NCI-H1436 (cell line): ENCODE data around the gene ARHGAP24.
"Not testable (repeated sequence)": the region's sequence is repeated elsewhere in the genome, so short reads cannot be mapped to it uniquely, and the experiment has no call there.

Source experiments
- DNase-seq: peaks from one replicate; lab custom pipeline; 2025; lab: John Stamatoyannopoulos, UW

ARHGAP24 gene

DNA sequence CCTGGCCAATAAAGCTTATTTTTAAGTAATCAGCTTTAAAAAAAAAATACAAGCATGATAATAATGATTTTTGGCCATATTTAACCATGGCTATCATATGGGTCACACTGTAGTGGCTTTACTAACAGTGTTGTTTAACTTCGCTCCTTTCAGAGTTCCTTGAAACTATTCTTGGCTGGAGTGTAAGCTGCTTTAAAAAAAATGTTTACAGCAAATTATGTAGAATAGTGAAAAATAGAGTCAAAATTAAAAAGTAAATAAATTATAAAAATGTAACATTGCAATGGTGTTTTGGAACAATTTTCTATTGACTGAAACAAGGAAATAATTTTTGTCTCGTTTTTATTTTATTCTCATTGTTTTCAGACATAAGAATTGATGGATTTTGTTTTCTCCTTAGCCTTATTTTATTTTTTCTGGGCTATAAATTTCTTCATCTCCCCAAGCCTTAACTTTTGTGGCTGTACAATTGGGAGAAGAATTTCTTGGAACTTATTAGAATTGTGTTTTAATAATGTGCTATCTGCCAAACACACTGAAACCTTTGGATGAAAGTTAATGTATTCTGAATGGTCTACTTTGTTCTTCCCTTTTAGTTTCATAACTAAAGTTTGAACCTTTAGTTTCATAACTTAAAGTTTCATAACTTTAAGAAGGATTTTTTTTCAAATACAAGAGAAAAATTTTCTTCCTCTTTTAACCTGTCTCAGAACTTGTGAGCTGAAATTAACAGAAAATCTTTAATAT, 182.0 kb downstream of the ARHGAP24 start:
- DNase-seq: no peak

DNA sequence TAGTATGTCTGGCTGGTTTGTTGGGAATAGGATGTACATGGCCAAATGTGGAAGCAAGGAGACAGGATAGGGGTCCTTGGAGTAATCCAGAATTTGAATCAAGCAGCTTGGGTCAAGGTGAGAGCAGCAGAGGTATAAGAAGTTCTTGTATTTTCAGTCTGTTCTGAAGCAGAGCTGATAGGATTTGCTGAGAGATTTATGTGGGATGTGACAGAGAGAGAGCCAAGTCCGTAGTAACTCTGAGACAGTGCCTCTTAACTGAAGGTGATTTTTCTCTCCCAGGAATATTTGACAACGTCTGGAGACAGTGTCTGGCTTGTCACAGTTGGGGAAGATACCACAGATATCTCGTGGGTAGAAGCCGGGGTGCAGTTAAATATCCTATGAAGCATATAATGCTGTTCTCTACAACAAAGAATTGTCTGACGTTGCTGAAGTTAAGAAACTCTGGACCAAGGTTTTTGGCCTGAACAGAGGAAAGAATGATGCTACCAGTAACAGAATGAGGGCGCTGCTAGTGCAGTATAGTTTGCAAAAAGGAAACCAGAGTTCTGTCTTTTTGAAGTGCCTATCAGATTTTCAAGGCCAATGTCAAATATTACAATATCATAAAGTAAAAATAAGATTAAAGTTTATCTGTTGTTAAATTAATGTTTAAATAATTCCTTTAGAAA, 184.0 kb downstream of the ARHGAP24 start:
- DNase-seq: no peak

DNA sequence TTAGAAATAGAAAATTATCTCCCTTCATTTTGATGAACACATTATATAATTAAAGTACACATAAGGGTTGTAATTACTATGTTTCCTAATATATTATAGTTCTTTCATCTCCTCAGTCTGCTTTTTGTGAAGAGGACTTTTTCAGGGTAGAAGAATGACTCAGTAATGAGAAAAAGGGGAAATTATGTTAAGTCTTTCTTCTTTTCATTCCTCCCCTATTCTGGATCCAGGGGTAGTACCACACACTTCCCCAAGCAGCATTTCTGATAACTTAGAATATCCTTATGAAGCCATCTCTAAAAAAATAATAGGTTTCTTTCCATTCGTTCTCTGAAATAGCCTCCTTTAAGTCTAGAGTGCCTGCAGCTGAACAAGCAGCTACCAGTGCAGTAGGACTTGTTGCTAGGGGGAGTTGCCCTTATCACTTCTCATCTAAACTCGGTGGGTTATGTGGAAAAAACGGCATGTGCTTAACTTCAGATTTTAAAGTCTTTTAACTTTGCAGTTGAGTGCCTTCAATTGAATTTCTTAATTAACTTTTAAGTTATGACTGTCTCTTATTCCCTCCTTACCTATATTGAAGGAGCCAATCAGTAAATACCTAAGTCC, 184.8 kb downstream of the ARHGAP24 start:
- DNase-seq: no peak

DNA sequence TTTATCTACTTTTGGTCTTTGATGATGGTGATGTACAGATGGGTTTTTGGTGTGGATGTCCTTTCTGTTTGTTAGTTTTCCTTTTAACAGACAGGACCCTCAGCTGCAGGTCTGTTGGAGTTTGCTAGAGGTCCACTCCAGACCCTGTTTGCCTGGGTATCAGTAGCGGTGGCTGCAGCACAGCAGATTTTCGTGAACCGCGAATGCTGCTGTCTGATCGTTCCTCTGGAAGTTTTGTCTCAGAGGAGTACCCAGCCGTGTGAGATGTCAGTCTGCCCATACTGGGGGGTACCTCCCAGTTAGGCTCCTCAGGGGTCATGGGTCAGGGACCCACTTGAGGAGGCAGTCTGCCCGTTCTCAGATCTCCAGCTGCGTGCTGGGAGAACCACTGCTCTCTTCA, 191.7 kb downstream of the ARHGAP24 start:
- DNase-seq: not testable (repeated sequence)

DNA sequence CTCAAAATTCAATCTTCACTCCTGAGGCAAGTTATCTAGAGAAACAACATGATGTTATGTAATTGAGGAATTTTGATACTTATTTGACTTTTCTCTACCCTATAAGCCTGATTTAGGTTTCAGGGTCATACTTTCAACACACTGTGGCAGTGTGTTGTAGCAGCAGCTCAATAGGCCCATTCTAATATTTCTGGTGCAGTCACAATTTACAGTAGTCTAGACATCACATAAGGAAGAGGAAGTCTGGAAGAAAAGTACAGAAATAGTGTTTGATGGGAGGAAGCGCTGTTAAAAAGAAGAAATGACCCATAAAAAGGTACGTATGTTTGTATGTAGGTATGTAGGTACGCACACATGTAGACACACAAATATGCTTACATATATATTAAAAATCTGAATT, 194.3 kb downstream of the ARHGAP24 start:
- no peak for DNase-seq

DNA sequence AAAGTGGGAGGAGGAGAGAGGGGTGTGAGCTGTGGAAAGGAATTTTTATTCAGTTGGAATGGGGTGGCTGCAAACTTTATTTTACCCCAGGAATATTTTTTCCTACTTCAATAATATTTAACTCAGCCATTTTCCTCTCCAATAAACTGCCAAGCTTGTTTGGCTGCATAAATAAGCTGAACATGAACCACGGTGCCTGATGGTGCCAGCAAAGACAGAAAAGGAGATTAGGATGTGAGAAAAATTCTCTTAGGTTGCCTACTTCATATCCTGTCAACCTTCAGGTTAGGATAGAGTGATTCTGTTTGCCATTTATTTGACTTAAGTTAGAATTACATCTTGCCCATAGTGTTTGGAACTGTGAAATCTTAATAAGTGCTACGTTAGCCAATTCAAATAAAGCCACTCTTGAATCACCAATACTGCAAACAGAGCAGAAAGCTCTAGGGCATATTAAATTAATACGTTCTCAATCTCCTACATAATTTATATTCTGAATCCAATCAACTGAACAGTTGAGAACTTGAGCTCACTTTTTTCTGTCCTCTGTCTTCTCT, 195.1 kb downstream of the ARHGAP24 start:
- no peak for DNase-seq

DNA sequence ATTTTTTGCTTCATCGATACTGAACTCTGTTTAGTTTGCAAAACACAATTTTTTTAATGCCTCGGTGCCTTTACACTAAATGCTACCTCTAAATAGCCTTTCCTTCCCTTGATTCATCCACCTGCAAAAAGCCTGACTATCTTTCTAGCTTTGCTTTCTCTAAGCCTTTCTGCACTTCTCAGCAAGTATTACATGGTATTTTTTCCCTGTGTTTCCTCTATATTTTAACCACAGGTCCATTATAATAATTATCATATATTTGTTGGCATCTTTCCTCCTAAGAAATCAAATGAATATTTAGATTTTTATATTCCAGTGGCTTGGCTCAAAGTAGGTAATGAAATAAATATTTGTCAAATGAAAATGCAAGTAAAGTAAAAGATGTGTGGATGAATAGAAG, 196.2 kb downstream of the ARHGAP24 start:
- no peak for DNase-seq

DNA sequence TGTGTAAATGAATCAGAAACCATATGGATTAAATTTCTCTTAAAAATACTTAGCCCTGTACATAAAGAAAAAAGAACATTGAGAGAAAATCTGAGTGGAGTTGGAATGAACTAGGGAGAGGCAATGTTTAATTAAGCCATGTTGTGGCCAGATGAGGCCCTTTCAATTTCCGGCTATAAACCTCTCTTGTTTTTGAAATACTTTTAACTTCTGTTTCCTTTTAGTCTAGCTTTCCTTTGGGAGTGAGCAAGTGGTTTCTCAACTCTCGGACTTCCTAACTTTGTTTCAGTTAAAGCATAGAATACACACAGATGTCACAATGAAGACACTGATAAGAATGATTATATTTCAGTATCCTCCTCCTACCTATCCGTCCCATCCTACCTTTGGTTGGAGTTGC, 197.2 kb downstream of the ARHGAP24 start:
- DNase-seq: no peak

DNA sequence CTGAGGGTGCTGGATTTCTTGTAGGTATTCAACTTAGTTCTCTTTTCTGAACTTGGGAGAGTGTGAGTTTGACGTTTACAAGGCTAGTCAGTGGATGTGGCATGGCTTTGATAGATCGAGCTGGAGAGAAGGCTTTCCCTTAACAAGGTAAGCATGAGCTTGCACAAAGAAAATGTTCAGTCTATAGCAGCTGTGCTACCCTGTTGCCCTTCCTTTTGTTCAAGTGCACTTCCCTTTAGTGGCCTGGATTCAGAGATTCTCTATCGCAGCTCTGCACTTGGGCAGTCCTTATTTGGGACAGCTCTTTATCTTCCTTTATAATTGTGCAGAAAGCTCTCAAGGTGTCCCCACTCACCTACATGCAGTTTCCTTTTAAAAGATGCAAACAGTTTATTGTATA, 198.0 kb downstream of the ARHGAP24 start:
- no peak for DNase-seq

DNA sequence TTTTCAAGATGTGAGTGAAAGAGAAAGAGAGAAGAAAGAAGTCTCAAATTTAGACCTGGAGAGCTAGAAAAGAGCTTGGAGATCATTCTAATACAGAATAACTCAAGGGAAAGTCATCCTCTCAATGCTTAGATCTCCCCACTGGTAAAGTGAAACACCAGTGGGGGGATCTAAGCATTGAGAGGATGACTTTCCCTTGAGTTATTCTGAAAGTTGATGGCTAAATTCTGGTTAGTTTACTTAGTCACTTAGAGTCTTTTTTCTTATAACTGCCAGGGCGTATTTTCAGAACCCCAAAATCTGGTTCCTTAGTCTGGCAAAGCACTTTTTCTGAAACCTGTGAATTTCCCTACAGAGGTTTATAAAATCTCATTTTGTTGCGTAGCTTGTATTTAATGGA, 198.6 kb downstream of the ARHGAP24 start:
- no peak for DNase-seq

DNA sequence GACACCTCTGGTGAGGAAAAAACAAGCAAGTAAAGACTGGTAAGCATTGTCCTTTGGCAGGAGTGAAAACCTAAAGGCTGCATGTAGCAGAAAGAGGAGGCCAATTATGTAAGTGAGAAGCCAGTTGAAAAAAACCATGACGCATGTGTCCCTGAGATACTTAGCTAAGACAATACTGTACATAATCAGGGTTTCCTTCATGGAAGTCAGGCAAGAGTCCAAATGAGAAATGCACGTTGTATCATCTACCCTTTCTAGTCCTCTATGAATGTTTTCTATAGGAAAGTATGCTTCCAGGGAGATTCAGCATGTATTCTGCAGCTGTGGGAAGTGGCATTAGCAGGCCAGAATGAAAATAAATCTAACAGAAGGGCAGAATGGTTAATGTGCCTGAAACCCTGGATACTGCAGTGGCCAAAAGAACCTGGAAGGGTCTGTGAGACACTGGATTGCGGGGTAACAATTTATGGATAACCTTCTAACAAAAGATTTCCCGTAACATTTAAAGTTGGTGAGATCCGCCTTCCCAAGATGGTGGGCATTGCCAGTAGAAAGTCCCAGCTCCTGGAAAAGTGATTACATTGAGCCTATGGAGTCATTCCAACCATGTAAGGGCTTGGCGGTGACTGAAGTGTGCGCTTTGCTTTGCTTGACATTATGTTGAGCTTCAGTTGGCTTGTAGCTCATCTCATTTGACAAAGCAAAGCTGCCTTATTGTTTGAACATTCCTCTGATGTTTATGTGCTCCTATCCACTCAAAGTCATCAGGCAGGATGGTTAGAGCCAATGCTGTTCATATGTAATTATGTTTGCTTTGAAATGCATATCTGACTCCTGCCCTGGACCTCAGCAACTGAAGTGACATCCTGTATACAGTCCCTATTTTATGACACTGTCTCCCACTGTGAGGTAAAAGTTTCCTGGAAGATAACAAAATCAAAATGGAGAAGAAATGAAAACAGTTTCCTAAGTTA, 200.4 kb downstream of the ARHGAP24 start:
- no peak for DNase-seq

DNA sequence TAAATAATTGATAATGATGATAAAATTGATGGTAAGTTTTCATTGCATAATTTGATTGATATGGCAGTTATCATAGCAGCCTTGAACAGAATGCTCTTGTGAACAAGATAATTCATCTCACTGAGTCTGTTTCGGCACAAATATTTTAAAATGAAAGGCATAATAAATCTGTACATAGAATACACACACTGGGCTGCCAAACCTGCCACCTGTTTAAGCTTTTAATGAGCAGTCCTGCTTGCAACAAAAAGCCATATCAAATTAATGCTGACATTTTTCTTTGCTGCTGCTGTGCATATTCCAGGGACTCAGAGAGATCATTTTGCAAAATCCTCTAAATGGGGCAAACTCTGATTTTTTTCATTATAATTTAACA, 201.1 kb downstream of the ARHGAP24 start:
- DNase-seq: no peak

DNA sequence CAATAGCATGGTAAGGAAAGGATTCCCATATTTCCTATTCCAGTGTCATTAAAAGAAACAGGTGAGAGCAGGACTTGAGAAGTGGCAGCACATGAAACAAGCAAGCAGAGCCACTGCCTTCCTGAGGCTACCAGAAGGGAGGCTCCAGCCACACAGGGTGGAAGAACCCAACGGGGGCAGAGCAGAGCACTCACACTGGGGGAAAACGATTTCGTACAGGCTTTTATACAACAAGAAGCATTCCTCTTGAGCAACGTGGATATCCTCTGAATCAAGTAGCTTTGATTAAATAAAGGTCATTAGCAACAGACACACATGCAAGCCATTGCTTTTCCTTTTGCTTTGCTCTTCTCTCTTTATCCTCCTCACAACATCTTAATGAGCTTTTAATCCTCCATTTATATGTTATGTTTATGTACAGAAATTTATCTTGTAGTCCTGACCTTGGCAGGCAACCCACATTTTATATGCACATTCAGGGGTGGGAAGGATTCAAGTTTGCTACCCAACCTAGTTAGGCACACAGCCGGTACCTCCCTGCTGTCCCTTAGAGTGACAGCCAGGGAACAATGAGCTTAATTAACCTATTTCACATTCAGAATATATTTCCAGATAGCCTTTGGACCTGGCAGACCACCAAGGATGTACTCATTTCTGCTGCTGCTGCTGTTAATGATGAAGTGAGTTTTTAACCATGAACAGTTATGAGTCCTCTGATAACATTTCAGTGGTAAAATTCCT, 202.1 kb downstream of the ARHGAP24 start:
- no peak for DNase-seq

DNA sequence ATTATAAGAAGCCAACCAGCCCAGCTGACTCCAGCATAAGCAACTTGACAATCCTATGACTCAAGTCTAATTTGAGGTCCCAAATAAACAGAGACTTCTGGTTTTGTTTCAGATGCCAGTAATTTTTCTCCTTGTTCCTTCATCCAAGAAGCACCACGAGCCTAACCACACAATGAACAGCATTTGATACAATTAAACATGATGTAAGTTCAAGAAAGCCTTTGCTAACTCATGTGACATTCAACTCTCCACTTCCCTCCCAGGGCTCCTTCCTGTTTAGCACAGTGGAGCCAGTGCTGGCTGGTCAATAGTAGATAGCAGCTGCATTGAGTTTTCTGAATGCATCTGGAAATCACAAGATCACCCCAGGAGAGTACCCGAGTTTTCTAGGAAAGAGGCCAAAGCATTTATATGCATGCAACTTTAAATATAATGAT, 206.3 kb downstream of the ARHGAP24 start:
- DNase-seq: no peak

DNA sequence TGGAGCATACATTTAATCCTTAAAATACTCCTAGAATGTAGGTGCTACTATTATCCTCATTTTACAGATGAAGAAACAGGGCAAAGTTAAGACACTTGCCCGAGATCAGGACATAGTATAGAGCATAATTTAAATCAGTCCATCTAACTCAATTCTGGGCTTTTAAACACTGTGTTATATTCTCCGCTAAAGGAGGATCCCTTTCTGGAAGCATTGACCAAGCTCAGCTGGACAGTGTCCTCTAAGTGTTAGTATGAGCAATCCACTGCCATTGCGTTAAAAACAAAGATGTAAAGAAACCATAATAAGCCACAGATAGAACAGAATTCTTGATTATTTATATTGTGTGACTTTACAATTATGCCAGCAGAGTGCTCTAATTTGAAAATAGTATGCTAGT, 207.0 kb downstream of the ARHGAP24 start:
- DNase-seq: no peak

DNA sequence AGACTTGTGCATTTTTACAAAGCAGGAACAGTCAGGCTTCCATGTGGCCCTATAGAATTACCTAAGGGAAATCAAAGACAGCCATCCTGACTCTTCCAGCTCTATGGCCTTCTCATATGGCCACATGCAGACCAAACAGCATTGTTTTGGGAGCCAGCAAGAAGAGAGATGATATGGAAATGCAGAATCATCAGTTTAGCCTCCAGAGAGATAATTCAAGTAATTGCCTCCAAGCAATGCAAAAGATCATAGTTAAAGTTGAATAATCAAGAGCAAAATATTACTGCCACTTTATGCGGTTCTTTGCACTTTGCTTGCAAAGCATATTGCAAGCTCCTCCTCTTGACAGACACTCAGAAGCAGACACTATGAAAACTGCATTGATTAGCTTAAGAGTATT, 207.4 kb downstream of the ARHGAP24 start:
- DNase-seq: no peak

DNA sequence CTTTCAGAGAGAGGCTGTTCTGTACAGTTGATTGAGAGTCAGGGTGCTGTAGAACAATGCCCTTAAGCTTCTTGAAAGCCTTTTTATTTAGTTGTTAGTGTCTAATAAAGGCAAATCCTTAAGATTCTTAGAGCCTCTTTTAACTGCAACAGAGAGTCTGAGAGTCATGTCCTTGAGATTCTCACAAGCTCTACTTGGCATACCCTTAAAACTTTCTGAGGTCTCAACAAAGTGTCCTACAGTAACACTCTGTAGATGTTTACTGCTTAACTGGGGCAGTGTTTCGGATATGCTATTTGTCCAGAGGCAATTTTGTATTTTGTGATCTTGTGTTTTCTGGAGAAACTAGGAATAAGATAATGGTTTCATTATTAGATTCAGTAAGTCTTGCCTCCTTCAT, 209.7 kb downstream of the ARHGAP24 start:
- DNase-seq: no peak

DNA sequence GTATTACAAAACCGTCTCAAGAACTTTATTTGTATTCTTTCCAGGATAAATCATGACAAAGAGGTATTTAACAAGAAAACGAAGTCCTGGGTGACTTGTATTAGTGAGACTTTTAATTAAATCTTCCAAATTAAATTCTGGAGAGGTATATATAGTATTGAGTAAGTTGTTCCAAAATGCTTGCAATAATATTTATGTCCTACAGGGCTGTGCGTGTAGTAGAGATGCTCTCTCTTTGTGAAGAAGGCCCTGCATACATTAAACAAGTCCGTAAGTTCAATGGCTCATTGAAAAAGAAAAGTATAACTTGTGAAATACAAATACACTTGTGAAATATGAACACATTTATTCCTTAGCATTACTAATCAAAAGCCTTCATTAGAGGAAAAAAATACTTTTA, 211.4 kb downstream of the ARHGAP24 start:
- no peak for DNase-seq

DNA sequence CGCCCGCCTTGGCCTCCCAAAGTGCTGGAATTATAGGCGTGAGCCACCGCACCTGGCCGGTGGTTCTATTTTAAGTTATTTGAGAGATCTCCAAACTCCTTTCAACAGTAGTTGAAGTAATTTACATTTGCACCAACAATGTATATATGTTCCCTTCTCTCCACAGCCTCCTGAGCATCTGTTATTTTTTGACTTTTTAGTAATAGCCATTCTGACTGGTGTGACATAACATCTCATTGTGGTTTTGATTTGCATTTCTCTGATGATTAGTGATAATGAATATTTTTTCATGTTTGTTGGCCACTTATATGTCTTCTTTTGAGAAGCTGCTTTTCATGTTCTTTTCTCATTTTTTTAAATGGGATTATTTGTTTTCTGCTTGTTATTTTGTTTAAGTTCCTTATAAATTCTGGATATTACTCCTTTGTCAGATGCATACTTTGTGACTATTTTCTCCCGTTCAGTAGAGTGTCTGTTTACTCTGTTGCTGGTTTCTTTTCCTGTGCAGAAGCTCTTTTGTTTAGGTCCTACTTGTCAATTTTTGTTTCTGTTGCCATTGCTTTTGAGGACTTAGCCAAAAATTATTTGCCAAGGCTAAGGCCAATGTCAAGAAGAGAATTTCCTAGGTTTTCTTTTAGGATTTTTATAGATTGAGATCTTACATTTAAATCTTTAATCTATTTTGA, 213.2 kb downstream of the ARHGAP24 start:
- DNase-seq: no peak

DNA sequence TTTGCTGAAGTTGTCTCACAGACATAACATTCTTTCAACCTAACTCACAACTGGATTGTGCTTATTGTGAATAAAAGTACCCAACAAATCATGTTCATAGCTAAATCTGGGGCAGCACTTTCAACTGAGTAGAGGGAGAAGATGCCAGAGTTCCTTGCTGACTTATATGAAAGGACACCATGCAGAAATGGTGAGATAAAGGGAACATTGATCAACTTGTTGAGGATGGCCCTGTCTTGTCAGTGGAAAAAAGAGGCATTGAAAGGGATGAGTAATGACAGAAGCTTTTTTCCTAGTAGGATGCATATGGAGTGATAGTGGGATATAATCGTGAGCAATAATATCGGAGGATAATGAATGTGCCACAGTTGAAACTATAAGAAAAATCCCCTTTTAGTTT, 221.7 kb downstream of the ARHGAP24 start:
- DNase-seq: no peak

DNA sequence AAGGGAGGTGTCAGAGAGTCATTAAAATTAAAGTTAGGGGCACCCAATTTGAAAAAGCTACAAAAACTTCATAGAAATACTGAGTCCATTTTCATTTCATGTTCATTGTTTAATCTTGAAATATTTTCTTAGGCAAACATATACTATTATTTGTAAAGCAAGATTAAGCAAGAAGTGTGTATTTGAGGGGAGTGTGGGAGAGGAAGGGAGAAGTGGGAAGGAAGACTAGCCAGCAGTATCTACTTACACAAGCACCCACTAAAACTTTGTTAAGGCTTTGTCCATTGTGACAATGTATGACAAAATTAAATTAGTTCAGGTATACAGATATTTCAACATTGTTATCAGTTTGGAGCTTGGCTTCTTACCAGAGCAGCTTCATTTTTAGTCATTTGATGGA, 222.9 kb downstream of the ARHGAP24 start:
- no peak for DNase-seq
